Measurements from ENCODE around the gene FMO1.

The FMO1 gene

GRCh38 chr1:171299342-171299741, 51.0 kb downstream of the FMO1 start:
- Histone ChIP-seq H3K4me3 (replicated peaks; ENCODE audit: low read depth, low read length) (no peak overlapping the region), H3K27me3 (replicated peaks; ENCODE audit: control insufficient read depth, insufficient read depth, low read length) (no peaks in the 10 kb centered on the region; the same call in 1 of the 2 replicates), H3K36me3 (ENCODE audit: control insufficient read depth, insufficient read depth, low read length) (no peaks in the 10 kb centered on the region)
- DNase-seq (ENCODE audit: extremely low read depth, insufficient read length) = no peak
- no peak for TF ChIP-seq CTCF (IDR thresholded peaks at IDR 0.05; ENCODE audit: insufficient read depth, low read length, poor library complexity, severe bottlenecking)

- H3K4me3 ChIP-seq (replicated peaks; ENCODE audit: low read depth, low read length) = no peak overlapping the region
- no peaks in the 10 kb centered on the region; the same call in 1 of the 2 replicates for H3K27me3 ChIP-seq (replicated peaks; ENCODE audit: control insufficient read depth, insufficient read depth, low read length)
- no peak for TF ChIP-seq CTCF (IDR thresholded peaks at IDR 0.05; ENCODE audit: insufficient read depth, low read length, poor library complexity, severe bottlenecking)
- no peaks in the 10 kb centered on the region for H3K36me3 ChIP-seq (ENCODE audit: control insufficient read depth, insufficient read depth, low read length)
- DNase-seq (ENCODE audit: extremely low read depth, insufficient read length) = no peak
Observed at GRCh38 chr1:171300401-171300800, 52.1 kb downstream of the FMO1 start.

GRCh38 chr1:171310661-171311087, 62.4 kb downstream of the FMO1 start:
- Histone ChIP-seq H3K36me3 (ENCODE audit: control insufficient read depth, insufficient read depth, low read length) (no peaks in the 10 kb centered on the region), H3K4me3 (replicated peaks; ENCODE audit: low read depth, low read length) (no peak overlapping the region), H3K27me3 (replicated peaks; ENCODE audit: control insufficient read depth, insufficient read depth, low read length) (no peaks in the 10 kb centered on the region)
- DNase-seq (ENCODE audit: extremely low read depth, insufficient read length) = no peak
- no peak for TF ChIP-seq CTCF (IDR thresholded peaks at IDR 0.05; ENCODE audit: insufficient read depth, low read length, poor library complexity, severe bottlenecking)

- Histone ChIP-seq H3K36me3 (ENCODE audit: control insufficient read depth, insufficient read depth, low read length) (no peaks in the 10 kb centered on the region), H3K27me3 (replicated peaks; ENCODE audit: control insufficient read depth, insufficient read depth, low read length) (no peaks in the 10 kb centered on the region), H3K4me3 (replicated peaks; ENCODE audit: low read depth, low read length) (no peak overlapping the region)
- no peak for TF ChIP-seq CTCF (IDR thresholded peaks at IDR 0.05; ENCODE audit: insufficient read depth, low read length, poor library complexity, severe bottlenecking)
- no peak for DNase-seq (ENCODE audit: extremely low read depth, insufficient read length)
Observed at GRCh38 chr1:171311771-171312558, 63.7 kb downstream of the FMO1 start.

- no peak for DNase-seq (ENCODE audit: extremely low read depth, insufficient read length)
- TF ChIP-seq CTCF (IDR thresholded peaks at IDR 0.05; ENCODE audit: insufficient read depth, low read length, poor library complexity, severe bottlenecking) = no peak
- no peak overlapping the region for H3K4me3 ChIP-seq (replicated peaks; ENCODE audit: low read depth, low read length)
- no peaks in the 10 kb centered on the region for H3K27me3 ChIP-seq (replicated peaks; ENCODE audit: control insufficient read depth, insufficient read depth, low read length)
- H3K36me3 ChIP-seq (ENCODE audit: control insufficient read depth, insufficient read depth, low read length) = no peaks in the 10 kb centered on the region
Observed at GRCh38 chr1:171313319-171313834, 65.1 kb downstream of the FMO1 start.
